GM12878 (cell line): ENCODE measurements around the gene CIPC. TPM values are rescaled to one million over a fixed set of nuclear protein-coding genes. Genes with fewer than 3 reads are reported as not detected.

Experiments
- ATAC-seq: fragments of 200-7000 bp; cut with Tn5 transposase; 3 replicates; pipeline ENCODE4 v1.9.1; 2020; ENCODE audit warnings: mild to moderate bottlenecking, moderate library complexity
- BruUV-seq: library from RNA; stranded (reverse); fragments of 400-500 nt; replicated peaks from 2 replicates; lab custom pipeline; 2021; lab: Mats Ljungman, UMichigan
- CTCF ChIA-PET: fragments of 300-600 bp; sonication (Branson Sonifier 250); formaldehyde crosslinking; extraction: SDS; loops from one replicate; lab custom pipeline; 2021; ENCODE audit warnings: inconsistent platforms; lab: Yijun Ruan, JAX
- POLR2A ChIA-PET: fragments of 350-600 bp; formaldehyde crosslinking; extraction: SDS; loops from one replicate; lab custom pipeline; 2021; ENCODE audit warnings: inconsistent platforms; lab: Charles Lee
- RAD21 ChIA-PET: fragments of 300-600 bp; sonication (Branson Sonifier 250); formaldehyde crosslinking; loops from one replicate; lab custom pipeline; 2023; ENCODE audit warnings: antibody characterized with exemption; ENCODE audit not compliant: unreplicated experiment; lab: Charles Lee
- SMC1A ChIA-PET: fragments of 300-600 bp; sonication (Branson Sonifier 250); formaldehyde crosslinking; loops from one replicate; lab custom pipeline; 2023; ENCODE audit not compliant: unreplicated experiment, uncharacterized antibody; lab: Charles Lee
- DNase-seq: peaks from one replicate; pipeline ENCODE4 v3.0.0-alpha.2; 2011; ENCODE audit warnings: low read depth, low spot score
- FAIRE-seq: peaks from 3 replicates; lab custom pipeline; 2011; peaks lifted over from hg19 to GRCh38; lab: Jason Lieb, UNC
- H2AFZ ChIP-seq: 2 replicates; pipeline ENCODE4 v1.6.0; 2011; ENCODE audit warnings: low read depth, low read length, control low read depth; ENCODE audit not compliant: control insufficient read depth
- H3K27ac ChIP-seq: 2 replicates; pipeline ENCODE4 v1.5.1; 2011; ENCODE audit warnings: control low read depth; ENCODE audit not compliant: control insufficient read depth, insufficient read depth
- H3K27me3 ChIP-seq, 2 experiments: replicated peaks in 1 of 2; 2 replicates each; pipeline versions ENCODE4 v1.6.0 to v1.6.1; 2011; ENCODE audit warnings: low read length in 1 of 2; ENCODE audit not compliant: control insufficient read depth in 2 of 2, insufficient read depth in 2 of 2
- H3K36me3 ChIP-seq, 2 experiments: 2 replicates each; pipeline ENCODE4 v1.5.1; 2011; ENCODE audit warnings: low read length in 1 of 2; ENCODE audit not compliant: control insufficient read depth in 2 of 2, insufficient read depth in 2 of 2
- H3K4me1 ChIP-seq: 2 replicates; pipeline ENCODE4 v1.6.1; 2011; ENCODE audit warnings: mild to moderate bottlenecking, low read length, moderate library complexity, mixed read lengths; ENCODE audit not compliant: control insufficient read depth, insufficient read depth
- H3K4me2 ChIP-seq: 2 replicates; pipeline ENCODE4 v1.6.0; 2011; ENCODE audit warnings: control low read depth; ENCODE audit not compliant: control insufficient read depth, insufficient read depth
- H3K4me3 ChIP-seq: fragments of 200-600 bp; sonication (generic); 2 replicates; pipeline ENCODE4 v1.5.1; 2016
- H3K79me2 ChIP-seq: 2 replicates; pipeline ENCODE4 v1.6.0; 2011; ENCODE audit warnings: low read length; ENCODE audit not compliant: control insufficient read depth, insufficient read depth
- H3K9ac ChIP-seq: 2 replicates; pipeline ENCODE4 v1.8.0; 2011; ENCODE audit warnings: low read length, control low read depth, mixed read lengths; ENCODE audit not compliant: control insufficient read depth, insufficient read depth
- H3K9me3 ChIP-seq: replicated peaks from 3 replicates; pipeline ENCODE4 v1.5.1; 2011; ENCODE audit warnings: mild to moderate bottlenecking, low read length; ENCODE audit not compliant: control insufficient read depth, insufficient read depth
- H4K20me1 ChIP-seq: 2 replicates; pipeline ENCODE4 v1.6.0; 2011; ENCODE audit not compliant: control insufficient read depth, insufficient read depth
- BRCA1 ChIP-seq: IDR thresholded peaks from 2 replicates; pipeline ENCODE4 v1.6.1; 2011; ENCODE audit warnings: low read depth, low read length, improper control_type of control experiment
- CBX5 ChIP-seq: sonication (generic); IDR thresholded peaks from 2 replicates; pipeline ENCODE4 v1.6.1; 2016; ENCODE audit warnings: low read depth, moderate library complexity, mild to moderate bottlenecking, inconsistent platforms
- CEBPB ChIP-seq, 2 experiments: fragments of 150-350 bp in 1 of 2; IDR thresholded peaks; 2 replicates each; pipeline ENCODE4 v1.6.1; 2012 to 2014; ENCODE audit warnings: low read depth in 2 of 2, low read length in 2 of 2, borderline replicate concordance in 1 of 2, inconsistent platforms in 1 of 2
- FOXK2 ChIP-seq: fragments of 450-650 bp; IDR thresholded peaks from 2 replicates; pipeline ENCODE4 v1.6.1; 2017; ENCODE audit warnings: mild to moderate bottlenecking, moderate library complexity
- IRF4 ChIP-seq: IDR thresholded peaks from 2 replicates; pipeline ENCODE4 v1.6.1; 2011; ENCODE audit warnings: low read depth, low read length
- KDM1A ChIP-seq: fragments of 200-600 bp; sonication (generic); IDR thresholded peaks from 2 replicates; pipeline ENCODE4 v1.6.1; 2016; ENCODE audit warnings: borderline replicate concordance
- MTA3 ChIP-seq: IDR thresholded peaks from 2 replicates; pipeline ENCODE4 v1.6.1; 2012; ENCODE audit warnings: low read length, inconsistent platforms, borderline replicate concordance
- NR2C2 ChIP-seq: IDR thresholded peaks from 2 replicates; pipeline ENCODE4 v1.6.1; 2011; ENCODE audit warnings: borderline replicate concordance, low read depth; ENCODE audit not compliant: control insufficient read depth, insufficient read length
- NRF1 ChIP-seq: conservative IDR thresholded peaks from 2 replicates; pipeline ENCODE4 v1.6.1; 2011; ENCODE audit warnings: mild to moderate bottlenecking, low read depth, low read length, improper control_type of control experiment
- POLR2A ChIP-seq: IDR thresholded peaks from 2 replicates; pipeline ENCODE4 v1.6.1; 2011; ENCODE audit warnings: low read depth, mild to moderate bottlenecking, low read length
- SIN3A ChIP-seq: IDR thresholded peaks from 2 replicates; pipeline ENCODE4 v1.6.1; 2012; ENCODE audit warnings: low read depth, low read length, improper control_type of control experiment
- SMAD5 ChIP-seq: IDR thresholded peaks from 2 replicates; pipeline ENCODE4 v1.6.1; 2016; ENCODE audit warnings: antibody characterized with exemption, low read depth
- STAT1 ChIP-seq: fragments of 450-650 bp; conservative IDR thresholded peaks from 2 replicates; pipeline ENCODE4 v1.6.1; 2014; ENCODE audit warnings: antibody characterized with exemption, mild to moderate bottlenecking
- STAT3 ChIP-seq: IDR thresholded peaks from 2 replicates; pipeline ENCODE4 v1.6.1; 2011; ENCODE audit warnings: low read depth, low read length, improper control_type of control experiment
- ZNF217 ChIP-seq: fragments of 450-650 bp; IDR thresholded peaks from 2 replicates; pipeline ENCODE4 v1.6.1; 2017; ENCODE audit warnings: antibody characterized with exemption, mild to moderate bottlenecking
- WGBS: methylation state at CpG from one replicate; pipeline ENCODE4 v1.1.6; 2016; ENCODE audit warnings: low lambda C conversion rate; ENCODE audit not compliant: insufficient replicate concordance, insufficient coverage; ENCODE audit errors: missing lambda C conversion rate; 5-methylcytosine and 5-hydroxymethylcytosine counted together
- in situ Hi-C: fragments of 300-500 bp; cut with MboI; formaldehyde crosslinking; loops from 9 replicates; pipeline ENCODE4 v1.14.3; 2018; ENCODE audit warnings: mixed read lengths
- intact Hi-C: fragments of 100-400 bp; cut with micrococcal nuclease; formaldehyde crosslinking; loops from one replicate; pipeline ENCODE4 v1.14.2; 2022; ENCODE audit not compliant: unreplicated experiment
- polyA plus RNA-seq, 11 experiments: library from polyadenylated mRNA; depleted of rRNA in 4 of 11; unstranded in 6 of 11; stranded (reverse) in 5 of 11; fragments of >200 nt; fragmentation: Nextera tagmentation in 4 of 11; fragmentation: Illumina TruSeq in 1 of 11; extraction: Ambion mirVana in 4 of 11; extraction: Trizol in 1 of 11; gene quantifications; 1 replicate in 1 of 11; 2 replicates in 10 of 11; pipeline versions ENCODE4 v1.2.1 to v1.2.3, GENCODE V29; 2011 to 2016; ENCODE audit warnings: inconsistent platforms in 2 of 11, missing spikeins in 2 of 11, low read depth in 1 of 11
- total RNA-seq, 4 experiments: library from RNA; depleted of rRNA in 3 of 4; stranded (reverse); fragments of >200 nt in 3 of 4; fragmentation: Illumina TruSeq in 1 of 4; extraction: Trizol in 1 of 4; gene quantifications; 2 replicates each; pipeline versions ENCODE4 v1.2.1 to v1.2.3, GENCODE V29; 2013 to 2021
- TF ChIP-seq, protein P1 (sequence below): fragments of 450-650 bp; IDR thresholded peaks from 2 replicates; pipeline ENCODE4 v1.6.1; 2017; ENCODE audit warnings: mild to moderate bottlenecking, moderate library complexity
- TF ChIP-seq, protein P2 (sequence below): IDR thresholded peaks from 2 replicates; pipeline ENCODE4 v1.6.1; 2011; ENCODE audit warnings: low read depth, low read length, improper control_type of control experiment, borderline replicate concordance
- TF ChIP-seq, protein P3 (sequence below): fragments of 150-350 bp; IDR thresholded peaks from 2 replicates; pipeline ENCODE4 v1.6.1; 2016; ENCODE audit warnings: low read depth, low read length

CIPC gene
- total and polyA plus RNA-seq, 10 of the 15 experiments (the other 5 are each of a cell fraction or from before 2014, with no cell fraction given): 5.6 to 29.5 (median 16.5) TPM

DNA sequence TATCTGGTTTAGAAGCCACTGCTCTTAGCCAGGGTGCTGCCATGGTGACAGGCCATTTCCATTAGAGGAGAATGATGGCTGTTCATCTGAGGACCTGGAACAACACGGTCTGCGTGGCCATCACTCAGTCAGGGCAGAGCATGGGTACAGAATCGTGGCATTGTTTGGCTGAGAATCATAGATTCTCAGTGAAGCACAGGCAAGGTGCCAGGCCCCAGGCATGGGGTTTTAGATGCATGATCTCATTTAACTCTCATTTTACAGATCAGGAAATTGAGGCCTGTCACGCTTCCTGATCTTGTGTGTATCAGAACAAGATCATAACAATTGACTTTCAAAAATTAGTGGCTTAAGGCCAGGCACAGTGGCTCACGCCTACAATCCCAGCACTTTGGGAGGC lies 42.8 kb upstream of the CIPC start:
- Histone ChIP-seq H3K4me3 (no peak overlapping the region), H3K9me3 (no peaks in the 10 kb centered on the region; the same call in 2 of the 3 replicates), H4K20me1 (no peaks in the 10 kb centered on the region; the same call in 1 of the 2 replicates), H3K79me2 (no peaks in the 10 kb centered on the region), H3K4me1 (peaks cover 12% of the 10 kb centered on the region), H3K36me3 (no peaks in the 10 kb centered on the region), H3K27me3 (no peaks in the 10 kb centered on the region), H3K4me2 (no peak overlapping the region), H3K27ac (no peak overlapping the region), H3K9ac (no peak overlapping the region), H2AFZ (no peak overlapping the region)
- no TSS peak for BruUV-seq
- intact Hi-C loops (no loop called here), in situ Hi-C loops (no loop called here)
- FAIRE-seq (peak; percentile 31), DNase-seq (no peak), ATAC-seq (no peak)
- ChIA-PET POLR2A (interaction anchor here (1.0 kb wide), 2 partner anchors 30 to 142 kb away, joined by 3 to 4 read pairs; no protein-coding TSS in a partner anchor), RAD21 (interaction anchor here (0.9 to 6.6 kb wide), 13 partner anchors 8 to 142 kb away, joined by 3 to 119 read pairs (median 4); partner anchors contain the start of gene IRF2BPL), SMC1A (interaction anchor here (1.0 to 6.2 kb wide), 9 partner anchors 10 to 184 kb away, joined by 3 to 174 read pairs (median 24); no protein-coding TSS in a partner anchor), CTCF (interaction anchor here (0.6 to 6.7 kb wide), 13 partner anchors 12 to 290 kb away, joined by 3 to 170 read pairs (median 23); no protein-coding TSS in a partner anchor)
- 70% methylated on average over 5 of the region's 5 CpGs for WGBS
- TF ChIP-seq FOXK2 (no peak), ZNF217 (no peak), POLR2A (no peak), KDM1A (no peak), SIN3A (no peak), BRCA1 (no peak), IRF4 (no peak), MTA3 (no peak), NR2C2 (no peak), CBX5 (no peak), SMAD5 (no peak), CEBPB (IDR thresholded peaks at IDR 0.05; ENCODE audit: borderline replicate concordance in 1 of 2, low read depth in 2 of 2, low read length in 2 of 2) (no peak), NRF1 (no peak), STAT1 (no peak), STAT3 (no peak)
- TF ChIP-seq, protein P1, sequence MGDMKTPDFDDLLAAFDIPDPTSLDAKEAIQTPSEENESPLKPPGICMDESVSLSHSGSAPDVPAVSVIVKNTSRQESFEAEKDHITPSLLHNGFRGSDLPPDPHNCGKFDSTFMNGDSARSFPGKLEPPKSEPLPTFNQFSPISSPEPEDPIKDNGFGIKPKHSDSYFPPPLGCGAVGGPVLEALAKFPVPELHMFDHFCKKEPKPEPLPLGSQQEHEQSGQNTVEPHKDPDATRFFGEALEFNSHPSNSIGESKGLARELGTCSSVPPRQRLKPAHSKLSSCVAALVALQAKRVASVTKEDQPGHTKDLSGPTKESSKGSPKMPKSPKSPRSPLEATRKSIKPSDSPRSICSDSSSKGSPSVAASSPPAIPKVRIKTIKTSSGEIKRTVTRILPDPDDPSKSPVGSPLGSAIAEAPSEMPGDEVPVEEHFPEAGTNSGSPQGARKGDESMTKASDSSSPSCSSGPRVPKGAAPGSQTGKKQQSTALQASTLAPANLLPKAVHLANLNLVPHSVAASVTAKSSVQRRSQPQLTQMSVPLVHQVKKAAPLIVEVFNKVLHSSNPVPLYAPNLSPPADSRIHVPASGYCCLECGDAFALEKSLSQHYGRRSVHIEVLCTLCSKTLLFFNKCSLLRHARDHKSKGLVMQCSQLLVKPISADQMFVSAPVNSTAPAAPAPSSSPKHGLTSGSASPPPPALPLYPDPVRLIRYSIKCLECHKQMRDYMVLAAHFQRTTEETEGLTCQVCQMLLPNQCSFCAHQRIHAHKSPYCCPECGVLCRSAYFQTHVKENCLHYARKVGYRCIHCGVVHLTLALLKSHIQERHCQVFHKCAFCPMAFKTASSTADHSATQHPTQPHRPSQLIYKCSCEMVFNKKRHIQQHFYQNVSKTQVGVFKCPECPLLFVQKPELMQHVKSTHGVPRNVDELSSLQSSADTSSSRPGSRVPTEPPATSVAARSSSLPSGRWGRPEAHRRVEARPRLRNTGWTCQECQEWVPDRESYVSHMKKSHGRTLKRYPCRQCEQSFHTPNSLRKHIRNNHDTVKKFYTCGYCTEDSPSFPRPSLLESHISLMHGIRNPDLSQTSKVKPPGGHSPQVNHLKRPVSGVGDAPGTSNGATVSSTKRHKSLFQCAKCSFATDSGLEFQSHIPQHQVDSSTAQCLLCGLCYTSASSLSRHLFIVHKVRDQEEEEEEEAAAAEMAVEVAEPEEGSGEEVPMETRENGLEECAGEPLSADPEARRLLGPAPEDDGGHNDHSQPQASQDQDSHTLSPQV: no peak
- TF ChIP-seq, protein P2, sequence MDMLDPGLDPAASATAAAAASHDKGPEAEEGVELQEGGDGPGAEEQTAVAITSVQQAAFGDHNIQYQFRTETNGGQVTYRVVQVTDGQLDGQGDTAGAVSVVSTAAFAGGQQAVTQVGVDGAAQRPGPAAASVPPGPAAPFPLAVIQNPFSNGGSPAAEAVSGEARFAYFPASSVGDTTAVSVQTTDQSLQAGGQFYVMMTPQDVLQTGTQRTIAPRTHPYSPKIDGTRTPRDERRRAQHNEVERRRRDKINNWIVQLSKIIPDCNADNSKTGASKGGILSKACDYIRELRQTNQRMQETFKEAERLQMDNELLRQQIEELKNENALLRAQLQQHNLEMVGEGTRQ: no peak
- TF ChIP-seq, protein P3, sequence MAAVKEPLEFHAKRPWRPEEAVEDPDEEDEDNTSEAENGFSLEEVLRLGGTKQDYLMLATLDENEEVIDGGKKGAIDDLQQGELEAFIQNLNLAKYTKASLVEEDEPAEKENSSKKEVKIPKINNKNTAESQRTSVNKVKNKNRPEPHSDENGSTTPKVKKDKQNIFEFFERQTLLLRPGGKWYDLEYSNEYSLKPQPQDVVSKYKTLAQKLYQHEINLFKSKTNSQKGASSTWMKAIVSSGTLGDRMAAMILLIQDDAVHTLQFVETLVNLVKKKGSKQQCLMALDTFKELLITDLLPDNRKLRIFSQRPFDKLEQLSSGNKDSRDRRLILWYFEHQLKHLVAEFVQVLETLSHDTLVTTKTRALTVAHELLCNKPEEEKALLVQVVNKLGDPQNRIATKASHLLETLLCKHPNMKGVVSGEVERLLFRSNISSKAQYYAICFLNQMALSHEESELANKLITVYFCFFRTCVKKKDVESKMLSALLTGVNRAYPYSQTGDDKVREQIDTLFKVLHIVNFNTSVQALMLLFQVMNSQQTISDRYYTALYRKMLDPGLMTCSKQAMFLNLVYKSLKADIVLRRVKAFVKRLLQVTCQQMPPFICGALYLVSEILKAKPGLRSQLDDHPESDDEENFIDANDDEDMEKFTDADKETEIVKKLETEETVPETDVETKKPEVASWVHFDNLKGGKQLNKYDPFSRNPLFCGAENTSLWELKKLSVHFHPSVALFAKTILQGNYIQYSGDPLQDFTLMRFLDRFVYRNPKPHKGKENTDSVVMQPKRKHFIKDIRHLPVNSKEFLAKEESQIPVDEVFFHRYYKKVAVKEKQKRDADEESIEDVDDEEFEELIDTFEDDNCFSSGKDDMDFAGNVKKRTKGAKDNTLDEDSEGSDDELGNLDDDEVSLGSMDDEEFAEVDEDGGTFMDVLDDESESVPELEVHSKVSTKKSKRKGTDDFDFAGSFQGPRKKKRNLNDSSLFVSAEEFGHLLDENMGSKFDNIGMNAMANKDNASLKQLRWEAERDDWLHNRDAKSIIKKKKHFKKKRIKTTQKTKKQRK: no peak
